NCI-H187 treated with DMSO at 0.1 percent for 48 hours (cell line): Measurements from ENCODE around the gene SUSD3.
A peak's percentile ranks its signal among the peaks of the same experiment; 100 is the strongest.

ENCODE experiments used
- DNase-seq: peaks from one replicate; lab custom pipeline; 2025; lab: John Stamatoyannopoulos, UW

Gene SUSD3

DNA sequence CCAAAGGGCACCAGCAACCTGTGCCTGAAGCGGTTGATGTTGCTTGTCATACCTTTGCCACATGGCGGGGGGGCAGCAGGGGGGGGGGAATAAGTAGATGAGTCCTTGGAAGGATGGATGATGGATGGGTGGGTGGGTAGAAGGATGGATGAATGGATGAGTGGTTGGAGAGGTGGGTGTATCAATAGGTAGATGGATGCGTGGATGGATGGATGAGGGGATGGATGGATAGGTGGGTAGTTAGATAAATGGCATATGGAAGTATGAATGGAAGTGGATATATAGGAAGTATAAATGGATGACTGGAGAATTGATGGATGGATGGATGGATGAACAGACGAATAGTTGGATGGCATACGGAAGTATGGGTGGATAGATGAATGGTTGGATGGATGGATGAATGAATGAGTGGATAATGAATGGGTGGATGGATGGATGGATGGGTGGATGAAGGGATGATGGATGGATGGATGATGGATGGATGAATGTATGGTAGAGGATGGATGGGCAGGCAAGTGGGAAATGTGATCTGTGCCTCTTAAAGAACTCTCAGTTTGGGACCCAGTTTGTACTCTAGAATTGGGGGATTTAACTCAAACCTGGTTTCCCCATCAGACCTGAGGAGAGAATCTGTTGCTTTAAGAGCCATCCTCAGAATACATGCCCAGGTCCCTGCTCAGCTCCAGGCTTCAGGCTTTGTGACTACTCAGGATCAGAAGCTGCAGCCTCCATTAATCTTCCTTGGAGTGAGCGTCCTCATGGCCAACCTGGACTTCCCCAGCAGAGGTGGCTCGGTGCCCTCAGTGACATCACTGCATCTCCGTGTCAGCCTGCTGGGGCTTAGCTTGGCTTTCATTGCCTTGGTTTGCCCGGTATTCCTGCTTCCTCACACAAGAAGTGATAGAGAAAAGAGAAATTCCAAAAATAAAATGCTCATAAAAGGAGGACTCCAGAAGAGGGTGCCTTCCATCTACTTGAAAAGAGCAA lies 27.6 kb upstream of the SUSD3 start:
- no peak for DNase-seq

DNA sequence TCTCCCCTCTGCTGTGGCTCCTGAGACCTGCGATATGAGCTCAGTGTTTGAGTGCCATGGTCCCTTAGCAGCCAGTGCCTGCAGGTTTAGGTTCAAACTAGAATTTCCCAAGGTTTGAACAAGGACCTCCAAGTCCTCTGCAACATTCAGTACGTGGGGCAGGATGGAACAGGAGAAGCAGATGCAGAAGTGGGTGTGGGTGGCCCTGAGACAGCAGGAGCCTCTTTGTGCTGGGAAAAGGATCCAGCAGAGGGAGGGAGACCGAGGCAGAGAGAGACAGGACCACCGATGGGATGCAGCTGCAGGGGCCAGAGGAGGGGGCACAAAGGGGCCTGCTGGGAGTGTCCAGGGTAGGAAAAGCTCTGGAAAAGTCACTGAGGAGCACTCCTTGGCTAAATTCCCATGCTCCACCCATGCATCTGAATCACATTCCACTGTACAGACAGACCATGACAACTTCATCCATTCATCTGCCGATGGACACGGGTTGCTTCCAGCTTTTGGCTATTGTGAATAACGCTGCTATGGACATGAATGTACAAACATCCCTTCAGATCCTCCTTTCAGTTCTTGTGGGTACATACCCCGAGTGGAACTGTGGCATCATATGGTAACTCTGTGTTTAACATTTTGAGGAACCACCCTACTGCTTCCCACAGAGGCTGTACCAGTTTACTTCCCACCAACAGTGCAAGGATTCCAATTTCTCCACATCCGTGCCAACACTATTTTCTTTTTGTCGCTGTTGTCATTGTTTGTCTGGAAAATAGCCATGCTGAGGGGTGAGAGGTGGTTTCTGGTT lies 26.7 kb upstream of the SUSD3 start:
- DNase-seq, result no peak

DNA sequence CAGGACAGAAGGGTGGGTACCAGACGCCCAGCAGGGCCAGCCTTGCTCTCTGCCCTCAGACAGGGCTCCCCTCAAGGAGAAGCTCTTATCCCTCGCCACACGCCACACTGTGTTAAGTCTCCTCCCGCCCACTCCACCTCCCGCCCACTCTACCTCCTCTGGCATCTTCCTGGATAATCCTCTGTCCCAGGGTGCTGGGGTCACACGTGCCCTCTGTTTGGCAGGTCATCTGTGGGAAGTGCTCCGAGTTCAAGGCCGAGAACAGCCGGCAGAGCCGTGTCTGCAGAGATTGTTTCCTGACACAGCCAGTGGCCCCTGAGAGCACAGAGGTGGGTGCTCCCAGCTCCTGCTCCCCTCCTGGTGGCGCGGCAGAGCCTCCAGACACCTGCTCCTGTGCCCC lies 26.0 kb upstream of the SUSD3 start:
- no peak for DNase-seq

DNA sequence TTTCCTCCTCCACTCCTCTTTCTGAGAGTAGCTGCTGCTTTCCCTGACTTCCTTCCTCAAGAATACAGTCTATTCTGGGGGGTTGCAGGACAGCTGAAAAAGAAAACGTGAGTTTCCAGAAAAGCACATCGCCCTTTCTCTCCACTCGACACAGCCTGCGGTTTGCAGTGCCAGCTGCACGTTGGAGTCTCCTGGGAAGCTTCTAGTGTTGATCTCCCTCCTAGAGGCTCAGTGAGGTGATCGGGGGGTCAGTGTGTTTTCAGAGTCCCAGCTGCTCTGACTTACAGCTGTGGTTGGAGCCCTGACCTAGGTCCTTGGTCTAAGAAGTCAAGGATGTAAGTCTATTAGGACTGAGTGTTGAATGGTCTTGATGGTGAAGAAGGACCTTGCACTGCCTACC lies 25.0 kb upstream of the SUSD3 start:
- peak; percentile 34 for DNase-seq

DNA sequence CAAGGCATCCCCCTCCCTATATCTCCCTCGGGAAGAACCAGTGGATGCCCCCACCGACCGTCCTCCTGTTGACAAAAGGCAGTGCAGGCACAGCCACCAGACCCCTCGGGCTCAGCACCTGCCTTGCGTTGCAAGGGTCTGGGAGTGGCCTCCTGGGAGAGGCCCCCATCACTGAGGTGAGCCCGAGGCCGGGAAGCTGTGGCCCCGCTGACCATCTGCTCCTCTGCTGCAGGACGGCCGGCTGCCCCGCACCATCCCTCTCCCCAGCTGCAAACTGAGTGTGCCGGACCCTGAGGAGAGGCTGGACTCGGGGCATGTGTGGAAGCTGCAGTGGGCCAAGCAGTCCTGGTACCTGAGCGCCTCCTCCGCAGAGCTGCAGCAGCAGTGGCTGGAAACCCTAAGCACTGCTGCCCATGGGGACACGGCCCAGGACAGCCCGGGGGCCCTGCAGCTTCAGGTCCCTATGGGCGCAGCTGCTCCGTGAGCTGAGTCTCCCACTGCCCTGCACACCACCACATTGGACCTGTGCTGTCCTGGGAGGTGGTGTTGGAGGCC lies 23.3 kb upstream of the SUSD3 start:
- DNase-seq, result no peak

DNA sequence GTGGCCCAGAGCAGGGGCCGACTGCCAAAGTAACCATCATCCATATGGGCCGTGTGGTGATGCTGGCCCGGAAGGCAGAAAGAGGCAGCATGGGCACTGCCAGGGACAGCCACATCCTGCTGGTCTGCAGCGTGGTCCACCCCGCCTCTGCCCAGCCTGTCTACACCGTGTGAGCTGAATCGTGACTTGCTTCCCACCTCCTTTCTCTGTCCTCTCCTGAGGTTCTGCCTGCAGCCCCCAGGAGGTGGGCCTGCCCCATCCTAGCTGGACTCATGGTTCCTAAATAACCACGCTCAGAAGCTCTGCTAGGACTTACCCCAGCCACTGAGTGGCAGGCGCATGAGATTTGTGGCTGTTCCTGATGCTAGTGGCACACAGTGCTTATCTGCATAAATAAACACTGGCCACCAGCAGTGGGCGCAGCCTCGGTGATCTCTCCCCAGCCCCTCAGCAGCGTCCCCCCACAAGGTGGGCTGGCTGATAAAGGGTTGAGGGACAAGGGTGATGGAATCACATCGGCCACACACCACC lies 22.6 kb upstream of the SUSD3 start:
- no peak for DNase-seq

DNA sequence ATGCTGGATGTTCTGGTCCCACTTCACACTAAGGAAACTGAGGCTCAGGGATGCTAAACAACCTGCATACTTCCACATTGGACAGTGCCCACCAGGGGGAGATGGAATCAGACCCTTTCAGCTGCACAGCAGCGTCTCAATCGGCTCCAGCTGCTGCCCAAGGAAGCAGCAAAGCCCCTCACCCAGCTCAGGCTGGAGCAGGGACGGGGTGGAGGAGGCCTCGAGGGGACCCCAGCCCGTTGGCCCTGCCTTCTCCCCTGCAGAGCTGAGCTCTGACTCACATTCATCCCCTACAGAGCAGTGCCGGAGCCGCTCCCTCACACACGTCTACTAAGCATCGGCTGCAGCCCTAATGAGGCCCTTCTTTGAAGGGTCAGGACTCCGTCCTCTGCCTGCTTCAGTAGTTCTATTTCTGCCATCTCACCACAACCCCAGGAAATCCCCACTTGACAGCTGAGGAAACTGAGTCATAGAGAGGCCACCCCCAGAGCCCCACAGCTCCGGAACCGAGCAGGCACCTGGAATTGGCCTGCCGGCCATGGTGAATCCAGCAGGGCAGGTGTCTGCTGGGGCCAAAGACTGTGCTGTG lies 21.5 kb upstream of the SUSD3 start:
- DNase-seq, result no peak

DNA sequence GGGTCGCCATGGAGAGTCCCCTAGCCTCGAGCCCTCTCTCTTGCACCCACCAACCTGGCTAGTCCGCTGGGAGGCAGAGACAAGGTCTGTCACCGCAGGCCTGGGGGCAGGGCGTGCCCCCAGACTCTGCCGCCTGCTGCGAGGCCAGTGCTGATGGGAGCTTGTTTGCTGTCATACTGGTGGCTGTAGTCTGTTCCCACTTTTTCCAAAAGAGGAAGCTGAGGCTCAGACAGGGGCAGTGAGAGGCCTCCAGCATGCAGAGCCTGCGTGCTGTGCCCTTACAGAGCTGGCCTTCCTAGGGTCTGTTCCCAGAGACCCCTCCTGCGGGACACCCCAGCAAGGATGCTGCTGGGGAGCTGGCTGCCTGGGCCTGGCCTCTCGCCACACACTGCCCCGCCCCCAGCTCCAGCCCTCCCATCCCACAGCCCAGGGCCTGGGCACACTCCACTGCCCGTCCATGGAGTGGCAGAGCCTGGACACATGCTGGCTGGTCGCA lies 21.0 kb upstream of the SUSD3 start:
- no peak for DNase-seq

DNA sequence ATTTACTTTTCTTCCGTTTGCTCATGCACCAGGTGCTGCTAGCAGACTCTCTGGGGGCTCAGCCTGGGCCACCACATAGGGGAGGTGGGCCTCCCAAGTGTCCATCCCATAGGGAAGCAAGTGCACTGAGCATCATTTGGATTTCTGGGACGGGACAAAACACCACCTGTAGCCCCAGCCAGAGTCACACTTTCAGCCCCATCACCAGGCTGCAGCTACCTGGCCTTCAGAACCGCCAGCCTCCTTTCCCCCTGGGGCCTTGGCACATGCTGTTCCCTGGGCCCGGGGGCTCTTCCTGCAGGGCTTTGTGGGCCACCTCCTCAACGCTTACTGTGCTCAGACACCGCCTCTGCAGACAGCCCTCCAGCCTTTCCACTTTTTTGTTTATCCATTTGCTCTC lies 19.6 kb upstream of the SUSD3 start:
- no peak for DNase-seq

DNA sequence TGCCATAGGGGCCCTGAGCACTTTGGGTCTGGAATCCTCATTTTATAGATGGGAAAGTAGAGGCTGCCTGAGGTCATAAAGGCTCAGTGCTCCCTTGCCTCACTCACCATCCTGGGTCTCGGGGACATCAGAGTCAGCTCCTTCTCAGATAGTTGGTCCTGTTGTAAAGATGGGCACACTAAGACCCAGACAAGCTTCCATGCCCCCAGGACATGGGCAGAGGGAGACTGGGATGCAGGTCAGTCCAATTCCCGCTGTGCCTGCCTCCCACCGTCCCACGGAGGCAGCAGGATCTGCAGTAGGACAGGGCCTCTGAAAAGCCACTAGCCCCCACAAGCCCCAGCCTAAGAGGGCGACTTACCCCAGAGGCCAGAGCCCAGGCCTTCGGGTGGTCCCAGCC lies 19.0 kb upstream of the SUSD3 start:
- DNase-seq, result no peak

DNA sequence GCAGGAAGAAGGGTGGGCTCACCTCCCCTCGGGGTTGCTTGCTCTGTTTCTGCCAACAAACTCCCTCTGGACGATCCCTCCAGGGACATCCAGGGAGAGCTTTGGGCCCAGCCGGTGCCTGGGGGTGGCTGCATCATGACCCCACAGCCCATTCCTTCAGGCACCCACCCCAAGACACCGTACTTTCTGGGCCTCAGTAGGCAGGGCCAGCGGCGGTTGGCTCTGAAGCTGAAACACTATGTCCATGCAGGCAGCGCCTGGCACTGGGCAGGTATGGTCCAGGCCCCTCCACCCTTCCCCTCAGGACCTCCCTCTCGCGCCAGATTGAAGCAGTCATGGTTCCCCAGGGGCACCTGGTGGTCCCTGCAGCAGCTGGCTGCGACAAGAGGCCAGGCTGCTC lies 18.5 kb upstream of the SUSD3 start:
- DNase-seq, result no peak

DNA sequence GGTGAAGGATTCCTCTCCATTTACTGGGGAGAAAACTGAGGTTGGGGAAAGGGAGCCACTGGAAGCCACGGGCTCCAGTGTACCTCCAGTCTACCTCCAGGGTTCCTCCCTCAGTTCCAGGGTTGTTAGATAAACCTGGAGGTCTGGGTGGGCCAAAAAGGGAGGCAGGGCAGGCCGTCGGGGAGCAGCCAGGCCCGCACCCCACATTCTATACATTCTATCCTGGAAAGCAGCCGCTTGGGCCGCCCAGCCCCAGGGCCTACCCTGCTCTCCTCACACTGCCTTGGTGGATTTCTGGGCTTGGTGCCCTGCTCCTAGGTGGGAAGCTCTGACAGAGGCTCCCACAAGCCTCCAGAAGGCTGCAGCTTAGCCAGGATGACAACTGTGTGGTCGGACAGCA lies 18.1 kb upstream of the SUSD3 start:
- DNase-seq, result no peak

DNA sequence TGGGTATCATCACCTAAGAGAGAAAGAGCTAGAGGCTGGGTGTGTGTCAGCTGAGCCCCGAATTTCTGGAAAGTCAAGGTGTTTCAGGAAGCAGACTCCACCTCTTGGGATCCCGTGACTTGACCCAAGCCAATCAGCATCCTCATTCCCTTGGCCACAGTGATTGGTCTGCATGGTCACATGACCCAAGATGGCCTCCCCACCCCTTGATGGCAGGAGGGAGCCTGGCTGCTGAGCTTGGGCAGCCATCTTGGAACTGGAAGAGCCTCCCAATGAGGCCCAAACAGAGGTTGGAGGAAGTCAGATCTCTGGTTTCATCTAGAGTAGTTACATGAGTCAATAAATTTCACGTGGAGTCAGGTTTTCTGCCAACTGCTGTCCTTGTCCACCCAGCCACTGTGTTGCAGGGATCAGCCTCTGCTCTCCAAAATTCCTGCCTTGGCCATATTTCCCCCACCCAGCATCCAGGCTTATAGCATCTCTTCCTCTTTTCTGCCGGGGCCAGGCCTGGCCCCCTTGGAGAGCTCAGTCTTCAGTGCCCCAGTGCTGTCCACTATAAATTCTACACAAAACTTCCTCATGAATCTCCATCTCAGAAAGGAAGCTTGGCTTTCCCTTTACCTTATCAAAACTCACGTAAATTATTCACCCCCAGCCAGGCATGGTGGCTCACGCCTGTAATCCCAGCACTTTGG lies 17.2 kb upstream of the SUSD3 start:
- DNase-seq, result no peak

DNA sequence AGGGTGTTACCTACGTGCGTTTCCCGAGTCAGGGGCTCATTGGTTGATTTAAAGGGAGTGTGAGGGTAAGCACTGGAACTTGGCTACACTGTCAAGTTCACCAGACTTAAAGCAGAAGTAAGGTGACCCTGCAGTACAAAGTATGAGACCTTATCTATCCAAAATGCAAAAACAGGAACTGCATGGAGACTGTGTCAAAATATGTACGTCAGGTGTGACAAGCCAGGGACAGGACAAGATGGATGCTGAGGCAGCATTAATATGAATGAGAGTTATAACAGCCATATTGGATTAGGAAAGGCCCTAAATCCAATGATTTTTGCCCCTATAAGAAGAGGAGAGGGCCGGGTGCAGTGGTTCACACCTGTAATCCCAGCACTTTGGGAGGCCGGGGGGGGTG lies 15.4 kb upstream of the SUSD3 start:
- no peak for DNase-seq

DNA sequence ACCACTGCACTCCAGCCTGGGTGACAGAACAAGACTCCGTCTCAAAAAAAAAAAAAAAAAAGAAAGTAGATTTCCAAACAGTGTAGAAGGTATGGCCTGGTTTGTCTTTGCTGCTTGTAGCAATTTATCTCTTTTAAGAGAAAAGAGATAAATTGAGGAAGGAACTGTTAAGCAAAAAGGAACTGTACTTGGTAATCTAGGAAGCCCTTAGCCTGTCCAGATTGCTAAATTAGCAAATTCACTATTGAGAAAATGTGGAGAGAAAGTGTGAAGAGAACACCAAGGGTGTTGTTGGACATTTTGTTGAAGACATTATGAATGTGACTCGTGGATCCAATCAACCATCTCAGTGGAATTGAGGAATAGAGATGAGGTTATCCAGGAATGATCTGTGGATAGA lies 13.0 kb upstream of the SUSD3 start:
- DNase-seq, result no peak

DNA sequence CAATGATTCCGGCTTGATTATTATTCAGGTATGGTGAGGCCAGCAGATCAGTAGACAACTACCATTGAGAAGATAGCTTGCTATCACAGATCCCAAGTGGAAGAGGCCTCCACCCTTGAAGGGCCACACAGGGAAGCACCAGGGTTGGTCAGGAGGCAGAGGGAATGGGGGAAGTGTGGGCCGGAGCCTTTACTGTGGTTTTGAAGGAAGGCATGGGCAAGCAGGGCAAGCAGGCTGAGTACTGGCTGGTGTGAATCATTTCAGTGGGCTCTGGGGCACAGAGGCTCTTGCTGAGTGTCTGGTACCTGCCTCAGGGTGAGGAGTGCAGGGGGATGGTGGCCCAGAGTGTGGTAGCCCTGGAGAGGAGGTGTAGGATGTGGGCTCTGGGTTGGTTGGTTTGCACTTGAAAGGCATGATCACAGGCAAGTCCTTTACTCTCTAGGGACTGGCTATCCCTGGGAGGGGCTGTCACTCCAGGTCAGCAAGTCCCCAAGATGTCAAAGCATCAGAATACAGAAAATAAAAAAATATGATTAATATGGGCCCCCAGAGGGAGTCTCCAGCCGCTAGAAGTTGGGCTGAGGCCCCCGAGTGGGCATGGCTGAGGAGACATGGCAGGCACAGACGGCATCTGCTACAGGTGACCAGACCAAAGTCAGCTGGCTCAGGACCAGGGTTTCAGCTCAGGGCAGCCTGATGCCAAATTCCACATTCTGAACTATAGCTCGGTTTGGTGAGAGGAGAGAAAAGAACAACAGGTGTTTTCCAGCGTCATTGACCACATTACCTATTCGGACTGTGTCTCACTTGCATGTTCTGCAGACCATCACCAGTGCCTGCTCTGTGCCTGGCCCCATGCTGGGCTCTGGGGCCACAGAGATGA lies 9.7 kb upstream of the SUSD3 start:
- no peak for DNase-seq

DNA sequence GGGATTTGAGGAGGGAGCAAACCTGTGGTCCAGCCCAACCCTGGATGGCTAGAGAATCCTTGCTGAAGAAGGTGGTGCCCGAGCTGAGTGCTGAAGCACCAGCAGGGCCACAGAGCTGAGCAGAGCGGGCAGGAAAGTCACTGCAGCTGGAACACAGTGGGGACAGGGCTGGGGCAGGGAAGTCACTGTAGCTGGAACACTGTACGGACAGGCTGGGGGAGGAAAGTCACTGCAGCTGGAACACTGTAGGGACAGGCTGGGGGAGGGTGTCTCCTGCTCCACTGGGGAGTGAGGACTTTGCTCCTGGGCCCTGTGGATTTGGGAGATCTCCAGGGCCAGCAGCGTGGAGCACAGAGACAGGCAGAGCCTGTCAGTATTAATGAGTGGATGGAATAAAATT lies 9.0 kb upstream of the SUSD3 start:
- DNase-seq, result no peak

DNA sequence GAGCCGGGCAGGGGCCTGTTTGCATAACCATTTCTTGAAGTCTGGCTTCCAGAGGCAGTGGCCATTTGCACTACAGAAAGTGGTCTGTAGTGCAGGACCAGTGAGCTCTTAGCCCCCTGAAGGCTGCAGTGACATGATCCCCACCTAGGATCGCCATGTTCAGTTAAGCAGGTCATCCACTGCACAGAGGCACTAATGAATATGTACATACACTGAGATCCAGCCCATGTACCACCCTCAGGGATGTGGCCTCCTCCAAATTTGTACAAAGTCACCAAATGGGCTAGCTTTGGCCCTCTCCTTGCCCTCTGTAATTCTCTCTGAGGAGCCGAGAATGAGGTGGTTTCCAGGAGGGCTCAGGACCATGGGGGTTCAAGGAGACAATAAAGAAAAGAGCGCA lies 8.3 kb upstream of the SUSD3 start:
- no peak for DNase-seq

DNA sequence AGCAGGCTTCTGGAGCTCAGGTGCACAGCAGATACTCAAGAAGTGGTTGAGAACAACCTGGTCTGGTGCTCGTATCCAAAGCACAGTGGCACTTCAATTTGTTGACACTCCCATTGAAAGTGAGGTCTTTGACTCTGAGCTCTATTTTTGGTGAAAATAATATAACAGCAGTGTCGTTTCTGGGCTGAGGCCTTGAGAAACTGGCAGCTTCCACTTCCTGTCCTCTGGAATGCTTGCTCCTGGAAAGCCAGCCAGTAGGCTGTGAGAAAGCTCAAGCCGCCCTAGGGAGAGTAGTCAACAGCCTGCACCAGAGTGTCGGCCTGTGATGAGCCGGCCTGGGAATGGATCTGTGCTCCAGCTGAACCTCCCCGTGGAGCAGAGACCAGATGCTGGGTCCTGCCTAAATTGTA lies 6.8 kb upstream of the SUSD3 start:
- DNase-seq, result no peak

DNA sequence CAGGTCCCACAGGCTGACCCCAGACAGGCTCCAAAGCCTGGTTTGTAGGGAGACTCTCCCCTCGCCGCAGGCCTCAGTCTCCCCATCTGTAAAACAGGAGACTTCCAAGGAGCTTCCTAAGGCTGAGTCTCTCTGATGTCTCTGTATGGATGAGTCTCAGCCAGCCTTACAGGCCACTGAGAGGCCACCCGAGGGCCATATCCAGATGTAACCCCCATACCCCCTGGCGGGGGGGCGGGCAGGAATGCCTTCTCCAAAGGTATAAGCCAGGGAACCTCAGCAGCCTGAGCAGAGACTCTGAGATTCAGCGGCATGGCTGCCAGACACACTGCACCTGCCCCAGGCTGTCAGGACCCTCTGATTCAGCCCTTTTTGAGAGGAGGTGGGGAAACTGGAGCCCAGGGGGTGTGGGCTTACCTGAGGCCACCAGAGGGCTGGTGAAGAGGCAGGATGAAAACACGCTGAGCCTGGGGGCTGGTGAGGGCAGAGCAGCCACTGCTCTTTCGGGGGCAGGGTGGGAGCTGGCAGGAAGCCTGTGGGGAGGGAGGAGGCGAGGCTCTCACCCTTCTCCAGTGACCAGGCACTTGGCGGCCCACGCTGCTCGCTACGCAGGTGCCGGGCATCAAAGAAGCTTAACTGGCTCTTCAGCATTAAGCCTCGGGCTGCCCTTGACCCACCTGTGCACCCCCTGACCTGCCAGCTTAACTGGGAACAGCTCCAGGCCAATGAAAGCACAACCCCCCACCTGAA lies 5.5 kb upstream of the SUSD3 start:
- no peak for DNase-seq
